ENCODE results near the gene MTARC2. TPM values are rescaled to one million over a fixed set of nuclear protein-coding genes. Genes with fewer than 3 reads are reported as not detected.

MTARC2 gene
- total and polyA plus RNA-seq, 2 of the 13 experiments (the other 11 are each of a cell fraction or from before 2014, with no cell fraction given), result 8.5 to 10.1 TPM

GRCh38 chr1:220791956-220792355, 43.8 kb downstream of the MTARC2 start:
- Histone ChIP-seq H3K79me2 (ENCODE audit: insufficient read depth, low read length) (peaks cover 23% of the 10 kb centered on the region), H4K20me1 (ENCODE audit: insufficient read depth, low read length) (no peaks in the 10 kb centered on the region; the same call in 1 of the 2 replicates), H3K9me3 (ENCODE audit: low read length) (no peaks in the 10 kb centered on the region), H3K4me1 (ENCODE audit: insufficient read depth, low read length) (peaks cover 26% of the 10 kb centered on the region), H3K9ac (ENCODE audit: insufficient read depth, low read depth, low read length) (no peak overlapping the region), H3K27me3 (ENCODE audit: control insufficient read depth in 1 of 2, insufficient read depth in 2 of 2, low read length in 2 of 2) (no peaks in the 10 kb centered on the region), H3K4me2 (ENCODE audit: low read depth, low read length) (no peak overlapping the region), H3K36me3 (replicated peaks in 1 of 2; ENCODE audit: control insufficient read depth in 1 of 2, insufficient read depth in 2 of 2, low read length in 2 of 2) (peaks cover 2 to 15% of the 10 kb centered on the region in 2 experiments; a peak in 2 of 5 replicates), H2AFZ (ENCODE audit: low read length) (no peak overlapping the region), H3K27ac (ENCODE audit: extremely low read length, insufficient read depth, low read length) (no peak overlapping the region), H3K4me3 (replicated peaks in 1 of 3; ENCODE audit: insufficient read depth in 1 of 3, low read depth in 2 of 3, low read length in 3 of 3) (no peak overlapping the region)
- POLR2A ChIA-PET, result no interaction called here
- intact Hi-C loops (cut with micrococcal nuclease; ENCODE audit: unreplicated experiment) (no loop called here), in situ Hi-C loops (cut with HindIII; ENCODE audit: extremely low pct_ligation_motif_present, low pct_unique_long_range_greater_than_20kb) (loop anchor here (25.0 kb wide), 1 partner anchor 255 kb away; the partner anchor contains the start of gene MARK1)
- no peak for FAIRE-seq
- no peak for DNase-seq (ENCODE audit: low spot score)
- BruUV-seq (replicated peaks), result no TSS peak
- no peak for TF ChIP-seq ARNT2 (CRISPR knock-in tag; IDR thresholded peaks at IDR 0.05; ENCODE audit: low read depth)
- TF ChIP-seq MAX (IDR thresholded peaks at IDR 0.05), result no peak
- no peak for TF ChIP-seq ZNF33A (CRISPR knock-in tag; IDR thresholded peaks at IDR 0.05; ENCODE audit: borderline replicate concordance)
- TF ChIP-seq NFYB (CRISPR knock-in tag; IDR thresholded peaks at IDR 0.05), result no peak
- no peak for TF ChIP-seq HOXA7 (CRISPR knock-in tag; IDR thresholded peaks at IDR 0.05)
- TF ChIP-seq ZNF75D (CRISPR knock-in tag; IDR thresholded peaks at IDR 0.05; ENCODE audit: borderline replicate concordance), result no peak
- no peak for TF ChIP-seq SCMH1 (CRISPR knock-in tag; IDR thresholded peaks at IDR 0.05; ENCODE audit: borderline replicate concordance)
- no peak for TF ChIP-seq SNAI1 (CRISPR knock-in tag; IDR thresholded peaks at IDR 0.05; ENCODE audit: borderline replicate concordance)
- TF ChIP-seq BRD4 (CRISPR knock-in tag; IDR thresholded peaks at IDR 0.05), result no peak
- no peak for ATAC-seq
- CTCF ChIA-PET (ENCODE audit: low intra/inter-chr PET ratio, low total read pairs), result no interaction called here
- WGBS (ENCODE audit: low lambda C conversion rate), result 98% methylated on average over 5 of the region's 5 CpGs

GRCh38 chr1:220796530-220796929, 48.4 kb downstream of the MTARC2 start:
- in situ Hi-C loops (cut with HindIII; ENCODE audit: extremely low pct_ligation_motif_present, low pct_unique_long_range_greater_than_20kb), result loop anchor here (25.0 kb wide), 1 partner anchor 259 kb away; the partner anchor contains the start of gene MARK1
- TF ChIP-seq CREM (IDR thresholded peaks at IDR 0.05) (no peak), CREM (CRISPR knock-in tag; IDR thresholded peaks at IDR 0.05) (no peak), ZBTB3 (CRISPR knock-in tag; IDR thresholded peaks at IDR 0.05; ENCODE audit: borderline replicate concordance, low read depth) (no peak), ZNF280D (CRISPR knock-in tag; IDR thresholded peaks at IDR 0.05) (no peak), ZNF121 (CRISPR knock-in tag; IDR thresholded peaks at IDR 0.05) (no peak), ZNF383 (CRISPR knock-in tag; IDR thresholded peaks at IDR 0.05; ENCODE audit: borderline replicate concordance) (no peak), HNRNPLL (IDR thresholded peaks at IDR 0.05; ENCODE audit: low read depth, low read length, poor library complexity, severe bottlenecking) (no peak), ZNF780A (CRISPR knock-in tag; IDR thresholded peaks at IDR 0.05) (no peak), ZNF337 (CRISPR knock-in tag; IDR thresholded peaks at IDR 0.05; ENCODE audit: borderline replicate concordance, low read depth) (no peak)

More at GRCh38 chr1:220796530-220796929, 48.4 kb downstream of the MTARC2 start:
- 96% methylated on average over 3 of the region's 10 CpGs for WGBS (ENCODE audit: low lambda C conversion rate)
- Histone ChIP-seq H4K20me1 (ENCODE audit: insufficient read depth, low read length) (no peaks in the 10 kb centered on the region), H3K27ac (ENCODE audit: extremely low read length, insufficient read depth, low read length) (no peak overlapping the region), H3K27me3 (ENCODE audit: control insufficient read depth in 1 of 2, insufficient read depth in 2 of 2, low read length in 2 of 2) (no peaks in the 10 kb centered on the region), H3K36me3 (replicated peaks in 1 of 2; ENCODE audit: control insufficient read depth in 1 of 2, insufficient read depth in 2 of 2, low read length in 2 of 2) (peaks cover 5 to 37% of the 10 kb centered on the region in 2 experiments; a peak in 4 of 5 replicates), H3K4me3 (replicated peaks in 1 of 3; ENCODE audit: insufficient read depth in 1 of 3, low read depth in 2 of 3, low read length in 3 of 3) (no peak overlapping the region), H3K9me3 (ENCODE audit: low read length) (no peaks in the 10 kb centered on the region), H3K79me2 (ENCODE audit: insufficient read depth, low read length) (no peaks in the 10 kb centered on the region), H3K4me2 (ENCODE audit: low read depth, low read length) (no peak overlapping the region), H3K9ac (ENCODE audit: insufficient read depth, low read depth, low read length) (no peak overlapping the region), H3K4me1 (ENCODE audit: insufficient read depth, low read length) (no peaks in the 10 kb centered on the region), H2AFZ (ENCODE audit: low read length) (no peak overlapping the region)
- no peak for DNase-seq (ENCODE audit: low spot score)
- no peak for ATAC-seq
- POLR2A ChIA-PET, result no interaction called here
- no TSS peak for BruUV-seq (replicated peaks)
- FAIRE-seq, result no peak
- intact Hi-C loops (cut with micrococcal nuclease; ENCODE audit: unreplicated experiment), result no loop called here
- CTCF ChIA-PET (ENCODE audit: low intra/inter-chr PET ratio, low total read pairs), result no interaction called here

All from HepG2 (cell line).